Progenitor cell of endocrine pancreas (in vitro differentiated cells): ENCODE measurements around the gene HPSE. TPM values are rescaled to one million over a fixed set of nuclear protein-coding genes. Genes with fewer than 3 reads are reported as not detected.

Experiments used
- DNase-seq: peaks from one replicate; pipeline ENCODE4 v3.0.0; 2021; ENCODE audit warnings: low spot score; ENCODE audit not compliant: unreplicated experiment
- H3K27ac Mint-ChIP-seq: 2 replicates; pipeline ENCODE4 v1.8.0; 2021; ENCODE audit warnings: mild to moderate bottlenecking, moderate library complexity, mixed read lengths
- H3K27me3 Mint-ChIP-seq: 2 replicates; pipeline ENCODE4 v1.8.0; 2021; ENCODE audit warnings: mixed read lengths
- H3K36me3 Mint-ChIP-seq: 2 replicates; pipeline ENCODE4 v1.8.0; 2022; ENCODE audit warnings: mixed read lengths; ENCODE audit not compliant: insufficient read depth
- H3K4me1 Mint-ChIP-seq: 2 replicates; pipeline ENCODE4 v1.8.0; 2021; ENCODE audit warnings: low read depth, mixed read lengths
- H3K4me3 Mint-ChIP-seq: 2 replicates; pipeline ENCODE4 v1.8.0; 2021; ENCODE audit warnings: low read depth, mild to moderate bottlenecking, moderate library complexity, mixed read lengths
- H3K9me3 Mint-ChIP-seq: 2 replicates; pipeline ENCODE4 v1.8.0; 2021; ENCODE audit warnings: low read depth, mixed read lengths
- total RNA-seq: library from RNA; stranded (reverse); gene quantifications from 2 replicates; pipeline ENCODE4 v1.2.1, GENCODE V29; 2021
- TF ChIP-seq, protein P1 (sequence below): fragments of 200-600 bp; sonication (generic); IDR thresholded peaks from one replicate; pipeline ENCODE4 v1.5.0; 2021; ENCODE audit warnings: antibody characterized with exemption, mild to moderate bottlenecking; ENCODE audit not compliant: unreplicated experiment

Gene HPSE
- total RNA-seq, 1 donor from 2014 or later, result 3.6 TPM

DNA sequence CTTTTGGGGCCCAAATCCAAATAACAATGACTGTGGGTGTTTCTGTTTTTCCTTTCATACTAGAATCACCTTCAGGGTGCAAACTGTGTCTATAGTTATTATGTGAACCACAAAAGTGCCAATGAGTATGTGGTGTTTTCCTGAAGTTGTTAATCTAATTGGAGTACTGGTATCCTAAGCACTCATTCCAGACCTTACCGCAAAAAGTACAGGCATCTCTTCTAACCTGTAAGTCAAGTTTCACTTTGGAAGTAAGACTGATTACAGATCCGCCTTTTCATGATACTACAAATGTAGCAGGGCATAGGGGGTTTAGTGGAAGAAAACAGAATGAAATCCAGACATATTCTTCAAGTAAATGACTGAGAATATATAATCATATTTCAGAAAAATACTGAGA lies 66.2 kb downstream of the HPSE start:
- Mint-ChIP-seq H3K27ac (no peak overlapping the region), H3K4me3 (no peak overlapping the region), H3K36me3 (peaks cover 8% of the 10 kb centered on the region), H3K27me3 (no peaks in the 10 kb centered on the region), H3K4me1 (no peaks in the 10 kb centered on the region), H3K9me3 (no peaks in the 10 kb centered on the region)
- DNase-seq, result no peak
- TF ChIP-seq, protein P1, sequence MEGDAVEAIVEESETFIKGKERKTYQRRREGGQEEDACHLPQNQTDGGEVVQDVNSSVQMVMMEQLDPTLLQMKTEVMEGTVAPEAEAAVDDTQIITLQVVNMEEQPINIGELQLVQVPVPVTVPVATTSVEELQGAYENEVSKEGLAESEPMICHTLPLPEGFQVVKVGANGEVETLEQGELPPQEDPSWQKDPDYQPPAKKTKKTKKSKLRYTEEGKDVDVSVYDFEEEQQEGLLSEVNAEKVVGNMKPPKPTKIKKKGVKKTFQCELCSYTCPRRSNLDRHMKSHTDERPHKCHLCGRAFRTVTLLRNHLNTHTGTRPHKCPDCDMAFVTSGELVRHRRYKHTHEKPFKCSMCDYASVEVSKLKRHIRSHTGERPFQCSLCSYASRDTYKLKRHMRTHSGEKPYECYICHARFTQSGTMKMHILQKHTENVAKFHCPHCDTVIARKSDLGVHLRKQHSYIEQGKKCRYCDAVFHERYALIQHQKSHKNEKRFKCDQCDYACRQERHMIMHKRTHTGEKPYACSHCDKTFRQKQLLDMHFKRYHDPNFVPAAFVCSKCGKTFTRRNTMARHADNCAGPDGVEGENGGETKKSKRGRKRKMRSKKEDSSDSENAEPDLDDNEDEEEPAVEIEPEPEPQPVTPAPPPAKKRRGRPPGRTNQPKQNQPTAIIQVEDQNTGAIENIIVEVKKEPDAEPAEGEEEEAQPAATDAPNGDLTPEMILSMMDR, result no peak

DNA sequence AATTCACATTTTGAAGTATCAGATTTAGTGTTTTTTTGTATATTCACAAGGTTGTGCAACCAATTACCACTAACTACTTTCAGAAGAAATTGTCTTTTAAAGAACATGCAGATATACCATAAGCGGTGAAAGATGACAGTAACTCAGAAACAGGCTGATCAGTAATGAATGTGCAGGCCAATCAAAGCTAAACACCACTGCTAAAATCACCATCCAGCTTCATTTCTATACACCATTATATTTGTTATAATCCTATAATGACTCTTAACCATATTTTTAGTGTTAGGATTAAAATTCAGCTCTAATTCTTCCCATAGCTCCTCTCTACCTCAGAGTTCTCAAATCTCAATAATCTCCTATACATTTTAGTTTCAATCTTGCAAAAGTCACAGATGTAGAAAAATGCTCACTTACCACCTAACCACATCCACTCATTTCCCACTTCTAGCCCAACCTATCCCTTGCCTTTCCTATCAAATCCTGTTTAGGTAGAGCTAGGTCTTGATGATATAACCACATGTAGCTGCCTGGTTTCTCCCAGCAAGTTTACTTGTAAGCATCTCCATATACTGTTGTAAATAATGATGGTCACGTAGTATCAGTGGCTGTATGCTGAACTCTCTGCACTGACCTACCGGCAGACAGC lies 66.7 kb downstream of the HPSE start:
- H3K27me3 Mint-ChIP-seq, result no peaks in the 10 kb centered on the region
- peaks cover 8% of the 10 kb centered on the region for H3K36me3 Mint-ChIP-seq
- no peaks in the 10 kb centered on the region for H3K9me3 Mint-ChIP-seq
- no peak for DNase-seq
- TF ChIP-seq, protein P1, result no peak
- H3K4me1 Mint-ChIP-seq, result no peaks in the 10 kb centered on the region
- no peak overlapping the region for H3K27ac Mint-ChIP-seq
- no peak overlapping the region for H3K4me3 Mint-ChIP-seq

DNA sequence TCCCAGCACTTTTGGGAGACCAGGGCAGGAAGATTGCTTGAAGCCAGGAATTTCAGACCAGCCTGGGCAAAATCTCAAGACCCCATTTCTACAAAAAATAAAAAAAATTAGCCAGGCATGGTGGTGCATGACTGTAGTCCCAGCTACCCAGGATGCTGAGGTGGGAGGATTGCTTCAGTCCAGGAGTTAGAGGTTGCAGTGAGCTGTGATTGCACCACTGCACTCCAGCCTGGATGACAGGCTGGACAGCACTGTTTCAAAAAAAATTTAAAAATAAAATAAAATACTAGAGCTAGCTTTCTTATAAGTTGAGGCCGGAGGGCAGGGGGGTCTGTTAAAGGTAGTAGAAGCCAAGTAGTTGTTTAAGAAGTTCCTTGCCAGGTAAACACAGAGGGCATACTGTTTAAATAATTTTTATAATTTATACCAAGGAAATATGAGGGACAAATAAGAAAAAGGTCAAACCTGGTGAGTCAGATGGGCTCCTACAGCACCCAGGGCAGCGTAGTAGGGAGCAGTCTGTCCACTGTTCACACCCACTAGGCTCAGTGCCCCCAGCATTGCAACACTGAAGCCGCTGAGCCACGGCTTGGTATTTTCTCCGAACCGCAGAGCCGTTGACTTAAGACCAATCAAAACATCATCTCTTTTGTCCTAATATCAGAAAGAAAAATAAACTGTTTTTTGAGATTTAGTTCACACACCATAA lies 67.4 kb downstream of the HPSE start:
- no peaks in the 10 kb centered on the region for H3K4me1 Mint-ChIP-seq
- TF ChIP-seq, protein P1, result no peak
- H3K36me3 Mint-ChIP-seq, result peaks cover 8% of the 10 kb centered on the region
- H3K4me3 Mint-ChIP-seq, result no peak overlapping the region
- H3K9me3 Mint-ChIP-seq, result no peaks in the 10 kb centered on the region
- no peak overlapping the region for H3K27ac Mint-ChIP-seq
- H3K27me3 Mint-ChIP-seq, result no peaks in the 10 kb centered on the region
- DNase-seq, result no peak

DNA sequence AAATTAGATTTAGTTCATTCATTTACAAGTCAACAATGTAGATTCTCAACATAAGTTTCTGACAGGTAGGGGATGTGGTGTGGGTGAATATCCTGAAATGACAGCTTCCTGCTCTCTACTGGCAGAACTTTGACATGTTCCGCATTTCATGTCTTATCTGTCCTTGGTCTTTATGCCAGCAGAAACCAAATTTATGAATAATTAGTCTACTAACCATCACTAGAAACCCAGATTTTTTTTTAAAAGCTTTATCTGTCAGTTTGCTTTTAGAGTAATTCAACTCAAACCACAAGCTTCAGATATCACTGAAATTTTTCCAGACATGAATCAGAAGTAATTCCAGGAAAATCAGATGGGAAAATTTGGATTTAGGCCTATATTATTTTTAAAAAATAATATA lies 68.0 kb downstream of the HPSE start:
- no peak for DNase-seq
- no peak overlapping the region for H3K27ac Mint-ChIP-seq
- no peaks in the 10 kb centered on the region for H3K27me3 Mint-ChIP-seq
- H3K4me1 Mint-ChIP-seq, result no peaks in the 10 kb centered on the region
- no peak overlapping the region for H3K4me3 Mint-ChIP-seq
- peaks cover 9% of the 10 kb centered on the region for H3K36me3 Mint-ChIP-seq
- no peaks in the 10 kb centered on the region for H3K9me3 Mint-ChIP-seq
- TF ChIP-seq, protein P1, result no peak

DNA sequence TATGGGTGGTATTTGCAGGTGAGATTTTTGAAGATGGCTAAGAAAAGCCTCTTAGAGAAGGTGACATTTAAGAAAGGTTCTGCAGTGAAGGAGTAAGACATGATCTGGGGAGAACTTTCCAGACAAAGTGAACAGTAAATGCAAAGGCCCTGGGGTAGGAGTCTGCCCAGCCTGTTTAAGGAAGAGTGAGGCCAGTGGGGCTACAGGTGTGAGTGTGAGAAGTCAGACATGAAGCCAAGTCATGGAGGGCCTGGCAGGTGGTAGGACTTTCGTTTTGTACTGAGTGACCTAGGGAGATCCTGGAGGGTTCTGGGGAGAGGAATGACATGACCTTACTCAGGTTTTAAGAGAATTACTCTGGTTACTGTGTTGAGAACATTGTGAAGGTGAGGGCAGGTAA lies 71.5 kb downstream of the HPSE start:
- H3K4me3 Mint-ChIP-seq, result no peak overlapping the region
- H3K27me3 Mint-ChIP-seq, result no peaks in the 10 kb centered on the region
- no peak overlapping the region for H3K27ac Mint-ChIP-seq
- H3K9me3 Mint-ChIP-seq, result no peaks in the 10 kb centered on the region
- H3K36me3 Mint-ChIP-seq, result peaks cover 8% of the 10 kb centered on the region
- TF ChIP-seq, protein P1, result no peak
- no peak for DNase-seq
- H3K4me1 Mint-ChIP-seq, result no peaks in the 10 kb centered on the region
